Measurements from ENCODE around the gene KCNQ1. TPM values are rescaled to one million over a fixed set of nuclear protein-coding genes. Genes with fewer than 3 reads are reported as not detected.

The KCNQ1 gene
- total RNA-seq, 1 experiment from 2014 or later, result not detected

DNA sequence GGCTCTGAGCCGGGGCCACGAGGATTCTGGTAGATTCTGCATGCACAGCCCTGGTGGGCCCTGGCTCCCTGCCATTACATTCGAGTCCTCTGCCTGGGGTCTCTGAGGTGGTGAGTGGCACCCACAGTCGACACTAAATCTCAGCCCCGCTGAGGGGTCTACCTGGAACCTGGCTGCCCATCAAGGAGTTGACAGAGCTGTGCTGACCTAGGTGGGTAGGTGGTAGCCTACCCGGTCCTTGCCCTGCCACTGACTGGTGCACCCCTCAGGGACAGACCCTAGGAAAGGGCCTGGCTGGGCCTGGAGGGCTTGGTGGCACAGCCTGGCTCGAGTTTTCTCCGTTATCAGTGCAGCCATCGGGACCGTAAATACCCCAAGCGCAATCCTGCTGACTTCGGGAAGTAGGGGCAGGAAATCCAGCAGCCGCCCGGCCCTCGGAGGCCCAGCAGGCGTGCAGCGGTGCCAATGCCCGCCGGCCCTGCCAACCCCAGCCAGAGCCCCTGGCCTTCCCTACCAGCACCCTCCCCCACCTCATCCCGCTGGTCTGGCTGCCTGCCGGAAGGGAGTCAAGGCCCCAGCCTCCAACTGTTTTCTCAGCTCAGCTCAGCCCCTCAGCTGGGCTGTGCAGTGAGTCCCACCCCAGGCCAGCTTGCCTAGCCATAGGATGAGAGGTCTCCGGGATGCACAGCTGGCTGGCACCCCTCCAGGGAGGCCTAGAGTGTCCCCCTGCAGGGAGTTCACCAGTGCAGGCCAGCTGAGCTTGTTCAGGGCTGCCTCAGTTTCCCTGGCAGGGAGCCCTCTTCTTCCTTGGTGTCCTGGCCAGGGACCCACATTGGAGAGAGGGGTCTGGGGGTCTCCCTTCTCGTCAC lies 335.4 kb downstream of the KCNQ1 start:
- CTCF ChIA-PET, result no interaction called here
- no peaks in the 10 kb centered on the region for H4K20me1 ChIP-seq (ENCODE audit: insufficient read depth)
- no peak for DNase-seq
- H3K36me3 ChIP-seq (ENCODE audit: low read depth), result no peaks in the 10 kb centered on the region
- intact Hi-C loops (cut with micrococcal nuclease; ENCODE audit: unreplicated experiment), result loop anchor here (1.0 kb wide), 3 partner anchors 80 to 246 kb away; no protein-coding TSS in a partner anchor
- H3K4me3 ChIP-seq, result no peak overlapping the region
- H3K27me3 ChIP-seq (ENCODE audit: insufficient read depth, low read depth), result no peaks in the 10 kb centered on the region
- no peak for TF ChIP-seq CTCF (conservative IDR thresholded peaks at IDR 0.05)
- no peak for TF ChIP-seq EZH2 (IDR thresholded peaks at IDR 0.05; ENCODE audit: low read depth)
- no peaks in the 10 kb centered on the region for H3K9me3 ChIP-seq (ENCODE audit: insufficient read depth, low read depth)
- BruUV-seq (replicated peaks), result no TSS peak
- H2AFZ ChIP-seq, result no peak overlapping the region
- no peaks in the 10 kb centered on the region for H3K9me2 ChIP-seq (ENCODE audit: insufficient read depth)
- no peaks in the 10 kb centered on the region for H3F3A ChIP-seq (ENCODE audit: insufficient read depth, low read depth)
- H3K79me2 ChIP-seq (ENCODE audit: low read depth), result no peaks in the 10 kb centered on the region
- no peak overlapping the region for H3K4me2 ChIP-seq
- POLR2A ChIA-PET (ENCODE audit: unreplicated experiment), result no interaction called here
- peaks cover 16% of the 10 kb centered on the region for H3K4me1 ChIP-seq (replicated peaks; ENCODE audit: insufficient read depth)
- no peak overlapping the region for H3K27ac ChIP-seq

- no peaks in the 10 kb centered on the region for H3K9me2 ChIP-seq (ENCODE audit: insufficient read depth)
- TF ChIP-seq CTCF (conservative IDR thresholded peaks at IDR 0.05) (no peak), EZH2 (IDR thresholded peaks at IDR 0.05; ENCODE audit: low read depth) (no peak)
- no peak overlapping the region for H3K4me2 ChIP-seq
- no TSS peak for BruUV-seq (replicated peaks)
- ChIA-PET POLR2A (ENCODE audit: unreplicated experiment) (no interaction called here), CTCF (no interaction called here)
- no peaks in the 10 kb centered on the region for H3K79me2 ChIP-seq (ENCODE audit: low read depth)
- intact Hi-C loops (cut with micrococcal nuclease; ENCODE audit: unreplicated experiment), result no loop called here
- no peaks in the 10 kb centered on the region for H3K27me3 ChIP-seq (ENCODE audit: insufficient read depth, low read depth)
- no peaks in the 10 kb centered on the region for H4K20me1 ChIP-seq (ENCODE audit: insufficient read depth)
- peaks cover 16% of the 10 kb centered on the region for H3K4me1 ChIP-seq (replicated peaks; ENCODE audit: insufficient read depth)
- H2AFZ ChIP-seq, result no peak overlapping the region
- H3K4me3 ChIP-seq, result no peak overlapping the region
- no peak for DNase-seq
- no peaks in the 10 kb centered on the region for H3K9me3 ChIP-seq (ENCODE audit: insufficient read depth, low read depth)
- no peak overlapping the region for H3K27ac ChIP-seq
- no peaks in the 10 kb centered on the region for H3K36me3 ChIP-seq (ENCODE audit: low read depth)
- no peaks in the 10 kb centered on the region for H3F3A ChIP-seq (ENCODE audit: insufficient read depth, low read depth)
These were observed 336.1 kb downstream of the KCNQ1 start for GRCh38 chr11:2780850-2781407.

- peaks cover 14% of the 10 kb centered on the region for H3K4me1 ChIP-seq (replicated peaks; ENCODE audit: insufficient read depth)
- H3K9me3 ChIP-seq (ENCODE audit: insufficient read depth, low read depth), result no peaks in the 10 kb centered on the region
- no peak overlapping the region for H2AFZ ChIP-seq
- no peaks in the 10 kb centered on the region for H3K79me2 ChIP-seq (ENCODE audit: low read depth)
- H4K20me1 ChIP-seq (ENCODE audit: insufficient read depth), result no peaks in the 10 kb centered on the region
- H3K27me3 ChIP-seq (ENCODE audit: insufficient read depth, low read depth), result no peaks in the 10 kb centered on the region
- POLR2A ChIA-PET (ENCODE audit: unreplicated experiment), result no interaction called here
- DNase-seq, result no peak
- H3K9me2 ChIP-seq (ENCODE audit: insufficient read depth), result no peaks in the 10 kb centered on the region
- no peak overlapping the region for H3K27ac ChIP-seq
- no peak overlapping the region for H3K4me3 ChIP-seq
- CTCF ChIA-PET, result no interaction called here
- intact Hi-C loops (cut with micrococcal nuclease; ENCODE audit: unreplicated experiment), result no loop called here
- BruUV-seq (replicated peaks), result no TSS peak
- no peaks in the 10 kb centered on the region for H3K36me3 ChIP-seq (ENCODE audit: low read depth)
- H3K4me2 ChIP-seq, result no peak overlapping the region
- no peaks in the 10 kb centered on the region for H3F3A ChIP-seq (ENCODE audit: insufficient read depth, low read depth)
- TF ChIP-seq CTCF (conservative IDR thresholded peaks at IDR 0.05), result no peak
These were observed 336.8 kb downstream of the KCNQ1 start for GRCh38 chr11:2781408-2782274.
